ENCODE data around the gene BTNL8. TPM values are rescaled to one million over a fixed set of nuclear protein-coding genes. Genes with fewer than 3 reads are reported as not detected.
A peak's percentile ranks its signal among the peaks of the same experiment; 100 is the strongest.

BTNL8 gene
- total and polyA plus RNA-seq, 2 donors (not counting 1 experiment from before 2014, with no cell fraction given) = not detected

- Histone ChIP-seq H3K4me3 (replicated peaks in 1 of 4; ENCODE audit: control extremely low read depth in 1 of 4, insufficient read depth in 1 of 4, low read depth in 3 of 4, low read length in 4 of 4) (no peak overlapping the region), H3K4me2 (ENCODE audit: extremely low read depth, insufficient read depth, low read length) (no peak overlapping the region), H3K4me1 (ENCODE audit: control insufficient read depth, extremely low read depth, insufficient read depth, low read length) (no peaks in the 10 kb centered on the region), H3K9ac (ENCODE audit: insufficient read depth, low read length) (no peak overlapping the region), H3K36me3 (ENCODE audit: control insufficient read depth, insufficient read depth, low read length) (no peaks in the 10 kb centered on the region), H2AFZ (ENCODE audit: low read length) (no peak overlapping the region), H3K27ac (ENCODE audit: insufficient read depth, low read length) (no peak overlapping the region), H4K20me1 (ENCODE audit: control insufficient read depth, extremely low read depth, insufficient read depth, low read length) (no peaks in the 10 kb centered on the region), H3K27me3 (ENCODE audit: control insufficient read depth, insufficient read depth, low read length) (no peaks in the 10 kb centered on the region), H3K79me2 (ENCODE audit: control insufficient read depth, insufficient read depth, low read length) (no peaks in the 10 kb centered on the region), H3K9me3 (ENCODE audit: control insufficient read depth, insufficient read depth, low read depth, low read length) (no peaks in the 10 kb centered on the region)
- peak; percentile 47 to 75 for DNase-seq (ENCODE audit: low read depth in 2 of 2)
- TF ChIP-seq EZH2 (IDR thresholded peaks at IDR 0.05; ENCODE audit: low read length, missing control alignments) (no peak), CTCF (conservative IDR thresholded peaks at IDR 0.05 in 1 of 2, IDR thresholded peaks at IDR 0.05 in 1 of 2; ENCODE audit: low read depth in 1 of 2, low read length in 2 of 2) (peak; percentile 85 to 94)
These were observed 30.0 kb upstream of the BTNL8 start for GRCh38 chr5:180868960-180869359.

- no peaks in the 10 kb centered on the region for H3K9me3 ChIP-seq (ENCODE audit: control insufficient read depth, insufficient read depth, low read depth, low read length)
These were observed 29.4 kb upstream of the BTNL8 start for GRCh38 chr5:180869587-180869986.

GRCh38 chr5:180870276-180871068 lies 28.5 kb upstream of the BTNL8 start:
- Histone ChIP-seq H3K27ac (ENCODE audit: insufficient read depth, low read length) (no peak overlapping the region), H3K9ac (ENCODE audit: insufficient read depth, low read length) (no peak overlapping the region), H3K4me1 (ENCODE audit: control insufficient read depth, extremely low read depth, insufficient read depth, low read length) (no peaks in the 10 kb centered on the region), H3K4me2 (ENCODE audit: extremely low read depth, insufficient read depth, low read length) (no peak overlapping the region), H2AFZ (ENCODE audit: low read length) (no peak overlapping the region), H3K4me3 (replicated peaks in 1 of 4; ENCODE audit: control extremely low read depth in 1 of 4, insufficient read depth in 1 of 4, low read depth in 3 of 4, low read length in 4 of 4) (no peak overlapping the region), H3K27me3 (ENCODE audit: control insufficient read depth, insufficient read depth, low read length) (no peaks in the 10 kb centered on the region), H3K79me2 (ENCODE audit: control insufficient read depth, insufficient read depth, low read length) (no peaks in the 10 kb centered on the region), H3K9me3 (ENCODE audit: control insufficient read depth, insufficient read depth, low read depth, low read length) (no peaks in the 10 kb centered on the region), H3K36me3 (ENCODE audit: control insufficient read depth, insufficient read depth, low read length) (no peaks in the 10 kb centered on the region), H4K20me1 (ENCODE audit: control insufficient read depth, extremely low read depth, insufficient read depth, low read length) (no peaks in the 10 kb centered on the region)
- no peak for DNase-seq (ENCODE audit: low read depth in 2 of 2)
- TF ChIP-seq CTCF (conservative IDR thresholded peaks at IDR 0.05 in 1 of 2, IDR thresholded peaks at IDR 0.05 in 1 of 2; ENCODE audit: low read depth in 1 of 2, low read length in 2 of 2) = no peak
- TF ChIP-seq EZH2 (IDR thresholded peaks at IDR 0.05; ENCODE audit: low read length, missing control alignments) = no peak

More at GRCh38 chr5:180869587-180869986, 29.4 kb upstream of the BTNL8 start:
- Histone ChIP-seq H3K79me2 (ENCODE audit: control insufficient read depth, insufficient read depth, low read length) (no peaks in the 10 kb centered on the region), H2AFZ (ENCODE audit: low read length) (no peak overlapping the region), H3K27me3 (ENCODE audit: control insufficient read depth, insufficient read depth, low read length) (no peaks in the 10 kb centered on the region), H4K20me1 (ENCODE audit: control insufficient read depth, extremely low read depth, insufficient read depth, low read length) (no peaks in the 10 kb centered on the region), H3K4me3 (replicated peaks in 1 of 4; ENCODE audit: control extremely low read depth in 1 of 4, insufficient read depth in 1 of 4, low read depth in 3 of 4, low read length in 4 of 4) (no peak overlapping the region), H3K4me1 (ENCODE audit: control insufficient read depth, extremely low read depth, insufficient read depth, low read length) (no peaks in the 10 kb centered on the region), H3K36me3 (ENCODE audit: control insufficient read depth, insufficient read depth, low read length) (no peaks in the 10 kb centered on the region), H3K9ac (ENCODE audit: insufficient read depth, low read length) (no peak overlapping the region), H3K27ac (ENCODE audit: insufficient read depth, low read length) (no peak overlapping the region), H3K4me2 (ENCODE audit: extremely low read depth, insufficient read depth, low read length) (no peak overlapping the region)
- no peak for TF ChIP-seq EZH2 (IDR thresholded peaks at IDR 0.05; ENCODE audit: low read length, missing control alignments)
- no peak for TF ChIP-seq CTCF (conservative IDR thresholded peaks at IDR 0.05 in 1 of 2, IDR thresholded peaks at IDR 0.05 in 1 of 2; ENCODE audit: low read depth in 1 of 2, low read length in 2 of 2)
- no peak for DNase-seq (ENCODE audit: low read depth in 2 of 2)
